22Rv1 (cell line): Measurements from ENCODE around the gene MBOAT2.

Source experiments
- H3K27ac ChIP-seq: fragments of 450-650 bp; 2 replicates; pipeline ENCODE4 v1.5.1; 2017
- ZFX ChIP-seq: fragments of 450-650 bp; IDR thresholded peaks from 2 replicates; pipeline ENCODE4 v1.6.1; 2017; ENCODE audit warnings: antibody characterized with exemption, borderline replicate concordance
- TF ChIP-seq, protein P1 (sequence below): fragments of 450-650 bp; IDR thresholded peaks from 2 replicates; pipeline ENCODE4 v1.5.1; 2017; ENCODE audit warnings: mild to moderate bottlenecking

The MBOAT2 gene

DNA sequence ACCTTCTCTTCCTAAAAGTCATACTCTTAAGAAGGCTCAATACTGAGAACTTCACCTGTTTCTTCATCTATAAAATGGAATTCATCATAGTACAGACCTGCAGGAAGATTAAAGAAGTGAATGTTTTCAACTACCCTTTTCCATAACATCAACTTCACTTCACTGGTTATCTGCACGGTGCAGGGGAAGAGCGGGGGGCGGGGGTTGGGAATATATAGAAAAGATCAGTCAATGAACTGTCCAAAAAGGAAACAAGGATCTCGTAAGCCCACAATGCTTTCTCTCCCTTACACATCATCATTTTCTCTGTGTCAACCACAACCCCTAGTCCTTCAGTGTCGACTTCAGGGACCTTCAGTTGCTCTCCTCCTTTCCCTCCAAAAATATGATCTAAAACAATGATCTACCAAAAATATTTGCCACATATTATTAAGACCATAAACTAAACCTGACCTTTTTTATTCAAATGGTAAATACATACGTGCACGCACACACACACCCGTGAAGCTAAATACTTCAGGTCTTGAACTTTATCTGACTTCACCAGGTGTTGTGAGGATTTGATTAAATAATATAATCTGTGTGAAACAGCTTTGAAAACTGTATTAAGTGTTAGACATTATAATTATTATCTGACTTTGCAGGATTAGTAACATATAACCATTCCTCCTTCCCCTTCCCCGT is 4.9 kb downstream of the MBOAT2 start:
- no peak for TF ChIP-seq ZFX
- TF ChIP-seq, protein P1, sequence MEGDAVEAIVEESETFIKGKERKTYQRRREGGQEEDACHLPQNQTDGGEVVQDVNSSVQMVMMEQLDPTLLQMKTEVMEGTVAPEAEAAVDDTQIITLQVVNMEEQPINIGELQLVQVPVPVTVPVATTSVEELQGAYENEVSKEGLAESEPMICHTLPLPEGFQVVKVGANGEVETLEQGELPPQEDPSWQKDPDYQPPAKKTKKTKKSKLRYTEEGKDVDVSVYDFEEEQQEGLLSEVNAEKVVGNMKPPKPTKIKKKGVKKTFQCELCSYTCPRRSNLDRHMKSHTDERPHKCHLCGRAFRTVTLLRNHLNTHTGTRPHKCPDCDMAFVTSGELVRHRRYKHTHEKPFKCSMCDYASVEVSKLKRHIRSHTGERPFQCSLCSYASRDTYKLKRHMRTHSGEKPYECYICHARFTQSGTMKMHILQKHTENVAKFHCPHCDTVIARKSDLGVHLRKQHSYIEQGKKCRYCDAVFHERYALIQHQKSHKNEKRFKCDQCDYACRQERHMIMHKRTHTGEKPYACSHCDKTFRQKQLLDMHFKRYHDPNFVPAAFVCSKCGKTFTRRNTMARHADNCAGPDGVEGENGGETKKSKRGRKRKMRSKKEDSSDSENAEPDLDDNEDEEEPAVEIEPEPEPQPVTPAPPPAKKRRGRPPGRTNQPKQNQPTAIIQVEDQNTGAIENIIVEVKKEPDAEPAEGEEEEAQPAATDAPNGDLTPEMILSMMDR, result no peak
- no peak overlapping the region for H3K27ac ChIP-seq

DNA sequence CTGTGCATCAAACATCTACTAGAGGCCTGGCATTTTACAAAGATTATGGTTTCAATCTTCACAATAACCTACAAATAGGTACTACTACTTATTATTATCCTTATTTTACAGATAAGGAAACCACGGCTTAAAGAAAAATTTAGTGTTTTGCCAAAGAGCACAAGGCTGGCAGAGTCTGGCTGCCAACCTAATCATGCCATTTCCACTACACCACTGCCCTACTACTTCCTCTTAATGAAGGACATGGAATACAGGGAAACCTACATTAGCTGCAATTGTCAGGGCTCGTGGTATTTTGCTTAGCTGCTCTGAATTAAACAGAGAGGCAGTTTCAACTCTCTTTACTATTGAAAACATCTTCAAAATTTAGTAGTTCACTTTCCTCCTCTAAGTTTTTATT is 5.9 kb downstream of the MBOAT2 start:
- no peak for TF ChIP-seq ZFX
- TF ChIP-seq, protein P1, result no peak
- no peak overlapping the region for H3K27ac ChIP-seq

DNA sequence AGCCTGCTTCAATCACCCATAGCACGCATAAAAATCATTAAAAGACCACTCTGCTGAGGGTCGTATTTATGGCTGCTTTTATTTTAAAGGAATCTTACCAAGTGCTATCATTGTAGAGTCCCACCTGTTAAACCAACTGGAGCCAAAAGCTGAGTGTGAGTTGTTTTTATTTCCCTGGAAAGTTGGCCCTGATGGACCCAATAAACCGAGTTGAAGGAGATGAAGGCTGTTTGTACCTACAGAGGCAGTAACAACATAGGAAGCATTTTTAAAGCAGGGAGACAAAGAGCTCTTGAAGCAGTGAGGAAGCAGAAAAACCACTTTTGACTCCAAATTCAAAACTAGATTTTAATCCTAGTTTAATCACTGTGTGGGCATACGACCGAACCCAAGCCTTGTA is 6.4 kb downstream of the MBOAT2 start:
- no peak for TF ChIP-seq ZFX
- TF ChIP-seq, protein P1, result no peak
- H3K27ac ChIP-seq, result no peak overlapping the region

DNA sequence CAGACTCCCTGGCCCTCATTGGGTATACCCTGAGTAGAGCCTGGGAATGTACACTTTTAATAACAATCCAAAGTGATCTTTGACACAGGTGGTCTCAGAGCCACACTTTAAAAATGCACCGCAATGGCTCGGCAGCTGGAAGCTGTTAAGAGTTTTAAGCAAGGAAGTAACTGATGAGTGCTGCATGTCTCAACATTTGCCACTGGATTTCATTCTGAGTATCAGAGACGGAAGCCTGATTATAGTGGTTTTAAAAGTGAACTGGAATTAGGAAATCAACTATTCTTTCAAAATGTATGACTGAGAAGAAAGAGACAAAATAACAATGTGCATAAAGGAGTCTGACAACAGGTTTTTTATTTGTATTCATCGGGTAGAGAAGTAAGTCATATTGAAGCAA is 7.5 kb downstream of the MBOAT2 start:
- no peak overlapping the region for H3K27ac ChIP-seq
- no peak for TF ChIP-seq ZFX
- TF ChIP-seq, protein P1, result no peak

DNA sequence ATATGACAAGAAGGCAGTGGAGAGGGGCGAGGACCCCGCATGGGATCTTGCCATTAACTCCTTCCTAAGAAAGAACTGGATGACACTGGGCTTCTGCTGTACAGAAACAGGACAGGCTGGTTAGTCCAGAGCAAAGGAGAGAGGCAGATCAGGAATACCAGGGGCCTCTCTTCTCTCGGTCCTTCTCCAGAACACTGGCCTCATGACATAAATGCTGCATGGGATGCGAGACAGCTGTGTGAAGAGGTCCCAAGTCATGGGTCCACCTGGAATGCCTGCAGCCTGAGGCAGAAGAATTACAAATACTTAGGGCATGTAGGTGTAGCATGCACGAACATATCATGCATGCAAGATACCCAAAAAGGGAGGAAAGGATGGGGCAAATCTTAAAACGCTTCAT is 9.1 kb downstream of the MBOAT2 start:
- TF ChIP-seq, protein P1, result no peak
- no peak for TF ChIP-seq ZFX
- no peak overlapping the region; the same call in 1 of the 2 replicates for H3K27ac ChIP-seq

DNA sequence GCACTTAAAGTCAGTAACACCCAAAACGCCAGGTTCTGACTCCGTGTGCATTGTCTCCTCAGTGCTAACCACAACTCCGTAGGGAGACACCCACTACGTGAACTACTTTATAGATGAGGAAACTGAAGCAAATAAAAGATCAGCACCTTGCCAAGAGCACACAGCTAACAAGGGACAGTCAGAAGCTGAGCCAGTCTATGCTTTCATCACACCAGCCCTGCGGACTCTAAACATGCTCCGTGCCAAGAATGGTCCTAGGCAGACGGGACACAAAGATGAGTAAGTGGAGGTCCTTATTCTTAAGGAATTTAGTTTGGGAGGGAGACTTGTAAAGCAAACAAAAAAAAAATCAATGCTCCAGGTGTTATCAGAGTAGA is 9.6 kb downstream of the MBOAT2 start:
- H3K27ac ChIP-seq, result peak overlapping the region; percentile 13; the same call in 1 of the 2 replicates
- no peak for TF ChIP-seq ZFX
- TF ChIP-seq, protein P1, result no peak

DNA sequence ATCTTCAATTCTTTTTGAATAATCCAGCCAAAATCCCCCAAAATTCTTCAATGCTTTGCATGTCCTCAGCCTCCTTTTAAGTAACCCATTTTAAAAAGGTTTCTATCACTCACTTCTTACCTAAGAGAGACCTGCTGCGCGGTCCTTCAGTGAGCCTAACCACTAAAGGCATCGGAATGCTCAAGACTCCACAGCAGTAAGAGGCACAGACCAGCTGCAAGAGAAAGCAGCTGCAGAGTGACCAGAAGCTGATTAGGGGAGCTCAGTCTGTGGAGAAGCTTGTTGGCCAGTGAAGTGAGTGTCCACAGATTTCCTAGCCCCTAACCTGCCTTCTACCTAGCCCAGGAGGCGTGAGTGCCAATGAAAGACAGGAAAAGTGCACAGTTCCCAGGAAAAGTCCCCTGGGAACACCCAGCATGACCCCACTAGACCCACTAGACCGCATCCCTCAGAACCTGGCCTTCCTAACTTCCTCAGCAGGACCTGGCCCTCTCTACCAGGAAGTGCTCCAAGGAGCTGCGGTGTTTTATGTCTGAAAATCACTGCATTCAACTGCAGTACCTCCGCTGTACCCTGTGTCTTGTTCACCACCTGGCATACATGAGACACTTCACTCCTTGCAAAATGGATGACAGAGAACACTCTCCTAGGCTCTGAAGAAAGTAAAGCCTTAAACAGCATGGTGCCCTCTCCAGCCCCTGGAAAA is 10.1 kb downstream of the MBOAT2 start:
- TF ChIP-seq, protein P1, result no peak
- no peak for TF ChIP-seq ZFX

More for the DNA sequence above, 10.1 kb downstream of the MBOAT2 start:
- peak overlapping the region; percentile 13; the same call in 1 of the 2 replicates for H3K27ac ChIP-seq
